CD14-positive monocyte (primary cell): Measurements from ENCODE around the gene NXPE1. TPM values are rescaled to one million over a fixed set of nuclear protein-coding genes. Genes with fewer than 3 reads are reported as not detected.

Experiments used
- DNase-seq, 3 donors: peaks; one replicate each; pipeline ENCODE4 v3.0.0-alpha.2; 2011 to 2022
- H2AFZ ChIP-seq: 2 replicates; pipeline ENCODE4 v1.6.0; 2012; ENCODE audit warnings: mild to moderate bottlenecking, low read depth, low read length, inconsistent platforms; ENCODE audit not compliant: insufficient read depth, poor library complexity, severe bottlenecking
- H3K27ac ChIP-seq, 2 donors: 1 replicate in 1 of 2; 2 replicates in 1 of 2; pipeline ENCODE4 v1.5.1; 2012 to 2013; ENCODE audit warnings: low read length in 2 of 2, control low read depth in 1 of 2, inconsistent platforms in 1 of 2, low read depth in 1 of 2, mild to moderate bottlenecking in 1 of 2
- H3K27me3 ChIP-seq, 2 donors: one replicate each; pipeline versions ENCODE4 v1.6.0 to v1.6.1; 2011 to 2013; ENCODE audit warnings: low read length in 2 of 2; ENCODE audit not compliant: control insufficient read depth in 2 of 2, insufficient read depth in 2 of 2
- H3K36me3 ChIP-seq, 2 donors: replicated peaks in 1 of 2; 1 replicate in 1 of 2; 2 replicates in 1 of 2; pipeline versions ENCODE4 v1.5.1 to v1.6.1; 2012 to 2013; ENCODE audit warnings: low read length in 2 of 2, control low read depth in 1 of 2, inconsistent platforms in 1 of 2, mild to moderate bottlenecking in 1 of 2; ENCODE audit not compliant: insufficient read depth in 2 of 2, control insufficient read depth in 1 of 2
- H3K4me1 ChIP-seq, 2 donors: 1 replicate in 1 of 2; 2 replicates in 1 of 2; pipeline versions ENCODE4 v1.5.1 to v1.6.1; 2012 to 2013; ENCODE audit warnings: low read length in 2 of 2, control low read depth in 1 of 2, inconsistent platforms in 1 of 2, mild to moderate bottlenecking in 1 of 2, moderate library complexity in 1 of 2; ENCODE audit not compliant: insufficient read depth in 2 of 2, control insufficient read depth in 1 of 2
- H3K4me2 ChIP-seq: replicated peaks from 2 replicates; pipeline ENCODE3; 2012; ENCODE audit warnings: low read length, moderate library complexity, mild to moderate bottlenecking; ENCODE audit not compliant: poor library complexity, severe bottlenecking; ENCODE audit errors: extremely low read depth
- H3K4me3 ChIP-seq, 3 experiments: fragments of 200-600 bp in 1 of 3; sonication (generic) in 1 of 3; replicated peaks in 1 of 3; 1 replicate in 2 of 3; 2 replicates in 1 of 3; pipeline ENCODE4 v1.5.1; 2011 to 2013; ENCODE audit warnings: low read length in 3 of 3, mild to moderate bottlenecking in 3 of 3, control low read depth in 2 of 3, low read depth in 2 of 3, inconsistent platforms in 1 of 3, moderate library complexity in 1 of 3
- H3K79me2 ChIP-seq: 2 replicates; pipeline ENCODE4 v1.6.0; 2012; ENCODE audit warnings: mild to moderate bottlenecking, control low read depth, inconsistent platforms, low read length, moderate library complexity; ENCODE audit not compliant: insufficient read depth
- H3K9ac ChIP-seq: 2 replicates; pipeline ENCODE4 v1.6.0; 2017; ENCODE audit warnings: low read length, mild to moderate bottlenecking; ENCODE audit not compliant: insufficient read depth, poor library complexity, severe bottlenecking
- H3K9me3 ChIP-seq, 2 donors: replicated peaks in 1 of 2; 1 replicate in 1 of 2; 2 replicates in 1 of 2; pipeline versions ENCODE4 v1.5.1 to v1.6.1; 2012 to 2013; ENCODE audit warnings: low read length in 2 of 2, control low read depth in 1 of 2; ENCODE audit not compliant: control insufficient read depth in 1 of 2, insufficient read depth in 1 of 2
- H4K20me1 ChIP-seq: 2 replicates; pipeline ENCODE4 v1.6.0; 2012; ENCODE audit warnings: mild to moderate bottlenecking, low read length, control low read depth, moderate library complexity; ENCODE audit not compliant: insufficient read depth
- H3K27ac Mint-ChIP-seq, 7 donors: one replicate each; pipeline ENCODE4 v1.8.0; 2020; ENCODE audit warnings: mild to moderate bottlenecking in 7 of 7, mixed read lengths in 7 of 7, moderate library complexity in 6 of 7, inconsistent platforms in 2 of 7
- H3K27me3 Mint-ChIP-seq, 3 donors: one replicate each; pipeline ENCODE4 v1.8.0; 2021 to 2022; ENCODE audit warnings: low read depth in 3 of 3, mild to moderate bottlenecking in 3 of 3, mixed read lengths in 3 of 3, moderate library complexity in 3 of 3, inconsistent platforms in 1 of 3
- H3K36me3 Mint-ChIP-seq, 2 donors: one replicate each; pipeline ENCODE4 v1.8.0; 2020; ENCODE audit warnings: mixed read lengths in 2 of 2, inconsistent platforms in 1 of 2, mild to moderate bottlenecking in 1 of 2
- H3K4me1 Mint-ChIP-seq: one replicate; pipeline ENCODE4 v1.8.0; 2020; ENCODE audit warnings: mild to moderate bottlenecking, mixed read lengths
- H3K4me3 Mint-ChIP-seq, 2 donors: one replicate each; pipeline ENCODE4 v1.8.0; 2020; ENCODE audit warnings: mild to moderate bottlenecking in 2 of 2, mixed read lengths in 2 of 2, moderate library complexity in 1 of 2
- H3K9me3 Mint-ChIP-seq, 7 donors: one replicate each; pipeline ENCODE4 v1.8.0; 2020 to 2022; ENCODE audit warnings: mixed read lengths in 7 of 7, mild to moderate bottlenecking in 6 of 7, moderate library complexity in 6 of 7, inconsistent platforms in 2 of 7
- CTCF ChIP-seq: fragments of 200-600 bp; IDR thresholded peaks from one replicate; pipeline ENCODE4 v1.8.0; 2022; ENCODE audit warnings: antibody characterized with exemption, mild to moderate bottlenecking
- WGBS: methylation state at CpG from one replicate; pipeline ENCODE4 v1.1.5; 2013; ENCODE audit warnings: missing lambda C conversion rate; ENCODE audit not compliant: insufficient coverage; 5-methylcytosine and 5-hydroxymethylcytosine counted together
- intact Hi-C, 2 donors: fragments of 100-400 bp; cut with micrococcal nuclease; formaldehyde crosslinking; loops; one replicate each; pipeline versions ENCODE4 v1.15.0 to v1.15.1; 2023
- polyA plus RNA-seq, 3 donors: library from polyadenylated mRNA; depleted of rRNA in 1 of 3; unstranded in 2 of 3; stranded (reverse) in 1 of 3; fragments of 300-500 nt in 2 of 3; fragments of >200 nt in 1 of 3; fragmentation: Illumina TruSeq in 2 of 3; gene quantifications; 1 replicate in 2 of 3; 2 replicates in 1 of 3; pipeline ENCODE4 v1.2.3, GENCODE V29; 2012 to 2021

NXPE1 gene
- polyA plus RNA-seq, 3 donors: not detected

- Histone ChIP-seq H3K9ac (no peak overlapping the region), H3K79me2 (no peaks in the 10 kb centered on the region), H3K4me1 (no peaks in the 10 kb centered on the region), H3K9me3 (no peaks in the 10 kb centered on the region), H3K27ac (no peak overlapping the region), H2AFZ (no peak overlapping the region), H3K36me3 (no peaks in the 10 kb centered on the region), H3K27me3 (no peaks in the 10 kb centered on the region), H3K4me2 (no peak overlapping the region), H4K20me1 (no peaks in the 10 kb centered on the region), H3K4me3 (no peak overlapping the region)
- DNase-seq: no peak
- H3K27ac Mint-ChIP-seq: no peak overlapping the region
- intact Hi-C loops: no loop called here
- WGBS: 67% methylated on average over 2 of the region's 4 CpGs
- peaks cover 0 to 5% (median 1%) of the 10 kb centered on the region in 3 donors for H3K27me3 Mint-ChIP-seq
- H3K36me3 Mint-ChIP-seq: no peaks in the 10 kb centered on the region
- TF ChIP-seq CTCF: no peak
- no peak overlapping the region for H3K4me3 Mint-ChIP-seq
- no peaks in the 10 kb centered on the region for H3K4me1 Mint-ChIP-seq
- no peaks in the 10 kb centered on the region for H3K9me3 Mint-ChIP-seq
These were observed 80.9 kb downstream of the NXPE1 start for GRCh38 chr11:114478768-114479167.

- Histone ChIP-seq H3K9me3 (no peaks in the 10 kb centered on the region), H2AFZ (no peak overlapping the region), H3K4me2 (no peak overlapping the region), H3K4me1 (no peaks in the 10 kb centered on the region), H3K79me2 (no peaks in the 10 kb centered on the region), H3K36me3 (no peaks in the 10 kb centered on the region), H3K27me3 (no peaks in the 10 kb centered on the region), H3K9ac (no peak overlapping the region), H3K27ac (no peak overlapping the region), H3K4me3 (no peak overlapping the region), H4K20me1 (no peaks in the 10 kb centered on the region)
- no peaks in the 10 kb centered on the region for H3K4me1 Mint-ChIP-seq
- H3K4me3 Mint-ChIP-seq: no peak overlapping the region
- H3K27ac Mint-ChIP-seq: no peak overlapping the region
- H3K36me3 Mint-ChIP-seq: no peaks in the 10 kb centered on the region
- intact Hi-C loops: no loop called here
- H3K9me3 Mint-ChIP-seq: no peaks in the 10 kb centered on the region
- H3K27me3 Mint-ChIP-seq: peaks cover 0 to 6% (median 1%) of the 10 kb centered on the region in 3 donors
- no peak for TF ChIP-seq CTCF
- DNase-seq: no peak
- no CpG with 5 or more reads among the region's 2 CpGs for WGBS
These were observed 81.7 kb downstream of the NXPE1 start for GRCh38 chr11:114478001-114478410.
